WERI-Rb-1 (cell line): ENCODE results near the gene ITCH.

Source experiments
- DNase-seq: peaks from one replicate; pipeline ENCODE4 v3.0.0-alpha.2; 2020
- H3K27ac ChIP-seq: fragments of 250-450 bp; sonication (Bioruptor Pico); 2 replicates; pipeline ENCODE4 v1.5.1; 2020; ENCODE audit warnings: mild to moderate bottlenecking, moderate library complexity
- H3K27me3 ChIP-seq: fragments of 250-450 bp; sonication (Bioruptor Pico); 2 replicates; pipeline ENCODE4 v1.5.1; 2021; ENCODE audit warnings: mild to moderate bottlenecking, low read depth, moderate library complexity; ENCODE audit not compliant: insufficient read depth, severe bottlenecking
- H3K36me3 ChIP-seq: fragments of 250-450 bp; sonication (Bioruptor Pico); 2 replicates; pipeline ENCODE4 v1.5.1; 2020; ENCODE audit warnings: mild to moderate bottlenecking, moderate library complexity
- H3K4me3 ChIP-seq: 2 replicates; pipeline ENCODE4 v1.5.1; 2011; ENCODE audit warnings: low read depth, mild to moderate bottlenecking, control low read depth, low read length
- H3K9me3 ChIP-seq: fragments of 250-450 bp; sonication (Bioruptor Pico); 2 replicates; pipeline ENCODE4 v1.5.1; 2021; ENCODE audit warnings: mild to moderate bottlenecking, moderate library complexity; ENCODE audit not compliant: severe bottlenecking
- TF ChIP-seq, protein P1 (sequence below): IDR thresholded peaks from 2 replicates; pipeline ENCODE4 v1.5.1; 2011; ENCODE audit warnings: low read depth, mild to moderate bottlenecking, control low read depth, inconsistent platforms, low read length

The ITCH gene

DNA sequence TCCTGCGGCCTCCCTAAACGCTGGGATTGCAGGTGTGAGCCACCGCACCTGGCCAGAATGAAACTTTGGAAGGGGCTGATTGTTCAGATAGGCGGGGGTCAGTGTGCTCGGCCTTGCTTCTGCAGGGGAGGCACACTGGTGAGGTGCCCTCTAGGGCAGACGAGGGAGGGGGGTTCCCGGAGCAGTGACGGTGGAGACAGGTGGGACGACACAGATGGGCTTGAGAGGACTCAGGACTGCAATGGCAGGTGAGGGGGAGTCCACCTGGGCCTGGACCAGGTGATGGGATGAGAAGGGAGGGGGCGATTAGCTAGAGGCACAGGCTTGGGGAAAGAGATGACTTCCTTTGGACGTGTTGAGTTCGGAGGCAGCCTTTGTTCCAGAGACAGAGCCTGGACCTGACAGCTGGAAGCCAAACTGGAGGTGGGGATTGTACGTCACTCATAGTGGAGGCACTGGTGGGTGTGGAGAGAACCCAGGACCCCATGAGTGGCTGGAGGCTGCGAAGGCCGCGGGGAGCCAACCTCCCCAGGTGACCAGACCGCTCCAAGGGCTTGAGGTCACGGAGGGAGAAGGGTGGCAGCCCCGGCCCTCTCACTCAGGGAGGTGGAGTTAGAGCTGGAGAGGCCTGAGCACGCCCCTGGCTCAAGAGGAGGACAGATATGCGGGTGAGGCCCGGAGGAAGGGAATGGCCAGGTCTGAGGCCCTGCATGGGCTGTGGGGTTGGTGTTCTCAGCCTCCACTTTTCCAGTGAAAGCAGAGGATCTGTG, 185.0 kb downstream of the ITCH start:
- no peak for DNase-seq
- H3K27me3 ChIP-seq, result no peaks in the 10 kb centered on the region
- H3K36me3 ChIP-seq, result no peaks in the 10 kb centered on the region
- no peak overlapping the region for H3K27ac ChIP-seq
- TF ChIP-seq, protein P1, sequence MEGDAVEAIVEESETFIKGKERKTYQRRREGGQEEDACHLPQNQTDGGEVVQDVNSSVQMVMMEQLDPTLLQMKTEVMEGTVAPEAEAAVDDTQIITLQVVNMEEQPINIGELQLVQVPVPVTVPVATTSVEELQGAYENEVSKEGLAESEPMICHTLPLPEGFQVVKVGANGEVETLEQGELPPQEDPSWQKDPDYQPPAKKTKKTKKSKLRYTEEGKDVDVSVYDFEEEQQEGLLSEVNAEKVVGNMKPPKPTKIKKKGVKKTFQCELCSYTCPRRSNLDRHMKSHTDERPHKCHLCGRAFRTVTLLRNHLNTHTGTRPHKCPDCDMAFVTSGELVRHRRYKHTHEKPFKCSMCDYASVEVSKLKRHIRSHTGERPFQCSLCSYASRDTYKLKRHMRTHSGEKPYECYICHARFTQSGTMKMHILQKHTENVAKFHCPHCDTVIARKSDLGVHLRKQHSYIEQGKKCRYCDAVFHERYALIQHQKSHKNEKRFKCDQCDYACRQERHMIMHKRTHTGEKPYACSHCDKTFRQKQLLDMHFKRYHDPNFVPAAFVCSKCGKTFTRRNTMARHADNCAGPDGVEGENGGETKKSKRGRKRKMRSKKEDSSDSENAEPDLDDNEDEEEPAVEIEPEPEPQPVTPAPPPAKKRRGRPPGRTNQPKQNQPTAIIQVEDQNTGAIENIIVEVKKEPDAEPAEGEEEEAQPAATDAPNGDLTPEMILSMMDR, result no peak
- no peak overlapping the region for H3K4me3 ChIP-seq
- no peaks in the 10 kb centered on the region for H3K9me3 ChIP-seq

DNA sequence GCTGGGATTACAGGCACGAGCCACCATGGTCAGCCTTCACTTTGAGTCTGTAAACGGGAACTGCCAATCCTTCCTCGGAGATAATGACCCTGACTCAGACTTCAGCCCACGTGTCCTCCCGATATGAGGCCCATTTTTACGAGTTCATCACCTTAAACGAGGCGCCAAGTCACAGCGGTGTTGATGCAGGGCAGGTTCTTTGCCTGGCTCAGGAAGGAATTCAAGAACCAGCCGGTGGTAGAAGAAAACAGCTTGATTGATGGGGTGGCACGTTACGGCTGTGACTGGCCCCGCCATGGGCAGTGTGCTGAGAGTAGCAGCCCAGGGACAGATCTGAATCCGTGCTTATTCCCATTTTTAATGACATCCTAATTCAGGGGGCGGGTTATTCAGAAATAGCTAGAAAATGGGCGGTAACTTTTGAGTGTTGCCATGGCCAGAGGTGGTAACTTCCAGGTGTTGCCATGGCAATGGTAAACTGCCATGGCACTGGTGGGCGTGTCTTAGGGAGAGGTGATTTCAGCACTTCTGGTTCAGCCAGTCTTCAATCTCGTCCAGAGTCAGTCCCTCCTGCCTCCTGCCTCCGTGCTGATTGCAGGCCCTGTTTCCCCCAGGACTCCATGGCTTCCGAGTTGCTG, 186.3 kb downstream of the ITCH start:
- Histone ChIP-seq H3K4me3 (no peak overlapping the region), H3K27me3 (no peaks in the 10 kb centered on the region), H3K27ac (no peak overlapping the region), H3K36me3 (no peaks in the 10 kb centered on the region), H3K9me3 (no peaks in the 10 kb centered on the region)
- DNase-seq, result no peak
- TF ChIP-seq, protein P1, result no peak

DNA sequence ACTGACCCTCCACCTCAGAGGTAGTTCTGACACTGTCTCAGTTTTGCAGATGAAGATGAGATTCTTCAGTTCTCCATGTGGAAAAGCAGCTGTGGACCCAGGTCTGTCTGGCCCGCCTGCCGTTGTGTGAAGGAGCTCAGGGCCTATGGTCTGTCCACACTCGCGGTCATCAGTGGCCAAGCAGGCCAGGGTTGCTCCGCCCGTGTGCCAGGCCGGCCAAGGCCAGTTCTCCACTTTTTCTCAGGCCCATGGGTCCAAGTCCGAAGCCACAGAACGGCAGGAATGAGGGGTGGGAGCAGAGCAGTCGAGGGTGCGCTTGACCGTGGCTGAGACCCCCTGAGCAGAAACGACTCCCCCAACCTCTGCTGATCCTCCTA, 186.8 kb downstream of the ITCH start:
- DNase-seq, result no peak
- TF ChIP-seq, protein P1, result no peak

DNA sequence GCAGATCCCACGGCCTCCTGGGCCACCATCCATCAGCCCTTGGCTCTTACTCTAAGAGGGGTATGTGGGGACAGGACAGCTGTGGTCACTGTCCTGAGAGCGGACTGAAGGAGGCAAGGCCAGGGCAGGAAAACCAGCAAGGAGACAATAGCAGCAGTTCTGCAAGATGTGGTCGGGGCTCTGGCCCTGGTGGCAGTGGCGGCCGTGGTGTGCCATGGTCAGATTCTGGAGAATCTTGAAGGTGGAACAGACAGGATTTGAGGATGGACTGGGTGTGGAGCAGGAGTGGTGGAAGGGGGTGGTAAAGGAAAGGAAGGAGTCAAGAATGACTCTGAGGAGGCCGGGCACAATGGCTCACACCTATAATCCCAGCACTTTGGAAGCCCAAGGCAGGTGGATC, 189.5 kb downstream of the ITCH start:
- TF ChIP-seq, protein P1, result no peak
- Histone ChIP-seq H3K36me3 (no peaks in the 10 kb centered on the region), H3K9me3 (no peaks in the 10 kb centered on the region), H3K4me3 (no peak overlapping the region), H3K27me3 (no peaks in the 10 kb centered on the region), H3K27ac (no peak overlapping the region)
- no peak for DNase-seq

More for the DNA sequence above, 186.8 kb downstream of the ITCH start:
- no peaks in the 10 kb centered on the region for H3K9me3 ChIP-seq
- no peaks in the 10 kb centered on the region for H3K36me3 ChIP-seq
- no peak overlapping the region for H3K4me3 ChIP-seq
- H3K27ac ChIP-seq, result no peak overlapping the region
- no peaks in the 10 kb centered on the region for H3K27me3 ChIP-seq

DNA sequence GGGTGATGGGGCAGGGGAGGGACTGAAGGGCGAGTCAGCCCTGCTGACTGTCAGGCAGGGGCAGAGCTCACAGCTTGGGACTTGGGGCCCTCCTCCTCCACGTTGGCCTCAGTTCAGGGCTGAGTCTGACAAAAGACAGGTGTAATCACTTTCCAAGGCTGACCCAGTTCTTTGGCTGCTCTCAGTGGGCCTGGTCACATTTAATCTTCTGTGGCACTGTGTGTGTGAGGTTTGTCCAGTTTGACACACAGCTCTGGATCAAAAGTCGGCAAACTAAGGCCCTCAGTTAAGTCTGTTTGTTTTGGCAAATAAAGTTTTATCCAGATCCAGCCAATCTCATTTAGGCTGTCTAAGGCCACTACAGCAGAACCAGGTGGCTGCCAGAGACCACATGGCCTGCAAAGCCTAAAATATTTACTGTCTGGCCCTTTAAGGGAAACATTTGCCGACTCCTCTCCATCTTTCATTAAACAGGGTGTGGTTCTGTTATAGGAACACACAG, 190.3 kb downstream of the ITCH start:
- DNase-seq, result no peak
- TF ChIP-seq, protein P1, result no peak
- Histone ChIP-seq H3K27ac (no peak overlapping the region), H3K36me3 (no peaks in the 10 kb centered on the region), H3K9me3 (no peaks in the 10 kb centered on the region), H3K4me3 (no peak overlapping the region), H3K27me3 (no peaks in the 10 kb centered on the region)
